K562 (cell line): ENCODE data around the gene HTRA3. TPM values are rescaled to one million over a fixed set of nuclear protein-coding genes. Genes with fewer than 3 reads are reported as not detected.

Source experiments
- ATAC-seq: fragments of 200-7000 bp; cut with Tn5 transposase; 3 replicates; pipeline ENCODE4 v1.9.1; 2020; ENCODE audit warnings: moderate library complexity
- BruUV-seq: library from RNA; stranded (reverse); fragments of 400-500 nt; replicated peaks from 2 replicates; lab custom pipeline; 2021; lab: Mats Ljungman, UMichigan
- CTCF ChIA-PET: fragments of 300-600 bp; formaldehyde crosslinking; extraction: SDS; loops from one replicate; lab custom pipeline; 2021; ENCODE audit warnings: low intra/inter-chr PET ratio; lab: Yijun Ruan, JAX
- POLR2A ChIA-PET: fragments of 300-600, 350-650 bp; sonication (Branson Sonifier 250); formaldehyde crosslinking; extraction: SDS; loops from one replicate; lab custom pipeline; 2021; ENCODE audit warnings: antibody characterized with exemption, inconsistent platforms; lab: Yijun Ruan, JAX
- DNase-seq, 4 experiments: peaks; one replicate each; pipeline versions ENCODE4 v3.0.0 to v3.0.0-alpha.2; 2011 to 2018; ENCODE audit warnings: low spot score in 3 of 4, mixed read lengths in 3 of 4; ENCODE audit errors: extremely low read depth in 1 of 4
- FAIRE-seq: peaks from 2 replicates; lab custom pipeline; 2011; peaks lifted over from hg19 to GRCh38; lab: Jason Lieb, UNC
- H2AFZ ChIP-seq: 2 replicates; pipeline ENCODE4 v1.6.0; 2011; ENCODE audit warnings: low read depth, low read length, control low read depth, inconsistent platforms
- H3K27ac ChIP-seq: fragments of 200-600 bp; 3 replicates; pipeline ENCODE4 v1.8.0; 2011; ENCODE audit warnings: low read depth, mild to moderate bottlenecking, control low read depth, inconsistent platforms, low read length, moderate library complexity, mixed read lengths; ENCODE audit errors: extremely low read depth
- H3K27me3 ChIP-seq, 2 experiments: fragments of 300-600 bp in 1 of 2; 2 replicates in 1 of 2; 3 replicates in 1 of 2; pipeline versions ENCODE4 v1.6.0 to v1.8.0; 2011; ENCODE audit warnings: inconsistent platforms in 2 of 2, low read length in 2 of 2, mild to moderate bottlenecking in 1 of 2, mixed read lengths in 1 of 2, moderate library complexity in 1 of 2; ENCODE audit not compliant: control insufficient read depth in 2 of 2, insufficient read depth in 2 of 2
- H3K36me3 ChIP-seq: fragments of 300-600 bp; 3 replicates; pipeline ENCODE4 v1.8.0; 2011; ENCODE audit warnings: mild to moderate bottlenecking, low read length, inconsistent platforms; ENCODE audit not compliant: control insufficient read depth, insufficient read depth
- H3K4me1 ChIP-seq, 2 experiments: fragments of 200-600 bp in 1 of 2; replicated peaks in 1 of 2; 2 replicates in 1 of 2; 3 replicates in 1 of 2; pipeline versions ENCODE4 v1.5.1 to v1.8.0; 2011; ENCODE audit warnings: inconsistent platforms in 2 of 2, low read length in 2 of 2, mild to moderate bottlenecking in 1 of 2, mixed read lengths in 1 of 2, moderate library complexity in 1 of 2; ENCODE audit not compliant: control insufficient read depth in 2 of 2, insufficient read depth in 2 of 2
- H3K4me2 ChIP-seq: 2 replicates; pipeline ENCODE4 v1.6.1; 2011; ENCODE audit warnings: low read length, control low read depth, inconsistent platforms, mixed read lengths; ENCODE audit not compliant: insufficient read depth
- H3K4me3 ChIP-seq: fragments of 200-600 bp; sonication (generic), shearing (Covaris generic); 2 replicates; pipeline ENCODE4 v1.5.1; 2016; ENCODE audit warnings: control low read depth, inconsistent platforms
- H3K79me2 ChIP-seq: fragments of 200-600 bp; 3 replicates; pipeline ENCODE4 v1.8.0; 2011; ENCODE audit warnings: low read length, inconsistent platforms; ENCODE audit not compliant: control insufficient read depth, insufficient read depth
- H3K9ac ChIP-seq, 2 experiments: 2 replicates each; pipeline versions ENCODE4 v1.6.0 to v1.6.1; 2011; ENCODE audit warnings: low read depth in 2 of 2, low read length in 2 of 2, control low read depth in 1 of 2, inconsistent platforms in 1 of 2, mild to moderate bottlenecking in 1 of 2, mixed read lengths in 1 of 2; ENCODE audit not compliant: insufficient read depth in 1 of 2
- H3K9me1 ChIP-seq: one replicate; pipeline ENCODE4 v1.6.0; 2011; ENCODE audit warnings: inconsistent platforms, mild to moderate bottlenecking, low read length, moderate library complexity; ENCODE audit not compliant: control insufficient read depth, insufficient read depth
- H3K9me3 ChIP-seq: replicated peaks from 2 replicates; pipeline ENCODE4 v1.5.1; 2011; ENCODE audit warnings: low read depth, low read length, inconsistent platforms; ENCODE audit not compliant: control insufficient read depth, insufficient read depth
- H4K20me1 ChIP-seq: replicated peaks from 2 replicates; pipeline ENCODE4 v1.6.1; 2011; ENCODE audit warnings: low read length, inconsistent platforms, mixed read lengths; ENCODE audit not compliant: control insufficient read depth, insufficient read depth
- KAT2B ChIP-seq: IDR thresholded peaks from one replicate; pipeline ENCODE4 v1.6.1; 2012; ENCODE audit warnings: low read depth, mild to moderate bottlenecking, control low read depth, inconsistent platforms, low read length, moderate library complexity
- TFAM ChIP-seq: fragments of 250-450 bp; sonication (Bioruptor Pico); conservative IDR thresholded peaks from 2 replicates; pipeline ENCODE4 v1.5.0; 2021; ENCODE audit warnings: mild to moderate bottlenecking, moderate library complexity
- ZKSCAN3 ChIP-seq: fragments of 250-450 bp; sonication (Bioruptor Pico); IDR thresholded peaks from 2 replicates; pipeline ENCODE4 v1.4.0; 2020
- ZNF274 ChIP-seq: IDR thresholded peaks from 2 replicates; pipeline ENCODE4 v1.6.1; 2011; ENCODE audit warnings: low read depth, mild to moderate bottlenecking, low read length, moderate library complexity, borderline replicate concordance
- WGBS: fragments of 100-300 bp; shearing (Covaris generic); methylation state at CpG from one replicate; pipeline ENCODE4 v1.1.6; 2016; ENCODE audit warnings: low coverage, mixed read lengths; ENCODE audit not compliant: insufficient coverage; ENCODE audit errors: missing lambda C conversion rate; 5-methylcytosine and 5-hydroxymethylcytosine counted together
- in situ Hi-C: fragments of 300-500 bp; cut with MboI; formaldehyde crosslinking; loops from 4 replicates; pipeline ENCODE4 v1.15.0; 2018; ENCODE audit warnings: inconsistent platforms, mixed read lengths
- intact Hi-C: fragments of 100-400 bp; cut with micrococcal nuclease; formaldehyde crosslinking; loops from 2 replicates; pipeline ENCODE4 v1.14.2; 2022
- polyA plus RNA-seq, 8 experiments: library from polyadenylated mRNA; depleted of rRNA in 4 of 8; stranded (reverse) in 5 of 8; unstranded in 3 of 8; fragments of >200 nt; fragmentation: Nextera tagmentation in 2 of 8; fragmentation: Illumina TruSeq in 1 of 8; extraction: Ambion mirVana in 2 of 8; extraction: Trizol in 1 of 8; gene quantifications; 2 replicates each; pipeline versions ENCODE4 v1.2.1 to v1.2.3, GENCODE V29; 2011 to 2014; ENCODE audit warnings: inconsistent platforms in 1 of 8, missing spikeins in 1 of 8
- total RNA-seq, 7 experiments: library from RNA; depleted of rRNA in 6 of 7; stranded (reverse); fragments of >200 nt in 6 of 7; fragmentation: Illumina TruSeq in 2 of 7; extraction: Trizol in 2 of 7; gene quantifications; 2 replicates each; pipeline versions ENCODE4 v1.2.1 to v1.2.3, GENCODE V29; 2011 to 2021; ENCODE audit warnings: low replicate concordance in 1 of 7
- TF ChIP-seq, protein P1 (sequence below): fragments of 200-800 bp; sonication (Bioruptor generic); IDR thresholded peaks from 2 replicates; pipeline ENCODE4 v1.6.1; 2017; ENCODE audit warnings: missing genetic modification characterization, missing compliant biosample characterization

The HTRA3 gene
- total and polyA plus RNA-seq, 9 of the 15 experiments (the other 6 are each of a cell fraction or from before 2014, with no cell fraction given), result 0.04 TPM; not detected in 8

DNA sequence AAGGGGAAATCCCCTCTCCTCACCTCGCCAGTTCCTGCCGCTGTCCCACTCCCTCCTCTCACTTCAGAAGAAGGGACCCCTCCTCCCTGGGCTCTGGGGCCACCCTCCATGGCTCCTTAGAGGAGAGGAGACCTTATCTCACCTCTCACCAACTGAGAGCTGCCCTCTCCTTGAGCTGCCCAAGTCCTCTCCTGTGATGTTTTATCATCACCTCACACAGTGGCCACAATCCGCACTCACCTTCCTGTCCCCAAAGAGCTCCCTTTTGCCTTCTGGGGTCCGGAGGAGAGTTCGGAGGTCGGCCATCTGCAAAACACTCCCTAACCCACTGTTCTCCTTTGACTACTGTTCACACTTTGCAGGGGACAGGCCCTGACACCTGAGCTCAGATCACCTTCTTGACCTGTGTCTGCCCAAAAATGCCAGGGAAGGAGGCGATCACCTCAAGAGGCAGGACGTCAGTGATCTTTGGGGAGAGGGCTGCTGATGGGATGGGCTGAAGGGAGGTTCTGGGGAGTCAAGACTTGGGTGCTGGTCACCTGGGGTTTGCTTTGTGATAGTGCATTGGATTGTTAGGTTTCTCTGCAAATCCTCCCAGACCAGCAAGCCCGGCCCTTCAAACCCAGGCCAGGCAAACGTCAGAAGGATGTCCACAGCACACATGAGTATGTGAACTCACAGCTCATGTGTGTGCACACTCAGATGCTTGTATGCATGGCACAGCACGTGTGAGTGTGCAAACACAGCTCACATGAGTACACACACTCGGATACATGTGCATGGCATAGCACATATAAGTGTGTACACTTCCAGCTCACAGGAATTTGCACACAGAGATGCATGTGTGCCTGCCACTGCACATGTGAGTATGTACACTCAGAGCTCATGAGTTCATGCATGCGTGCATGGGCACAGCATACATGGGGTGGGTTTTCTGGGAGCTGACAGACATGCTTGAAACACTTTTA, 41.8 kb downstream of the HTRA3 start:
- in situ Hi-C loops, result no loop called here
- Histone ChIP-seq H3K36me3 (no peaks in the 10 kb centered on the region), H3K79me2 (no peaks in the 10 kb centered on the region), H3K4me1 (peaks cover 2 to 46% of the 10 kb centered on the region in 2 experiments; a peak in 4 of 5 replicates), H3K4me2 (no peak overlapping the region), H3K27ac (no peak overlapping the region), H3K9ac (no peak overlapping the region), H3K27me3 (peaks cover 2 to 20% of the 10 kb centered on the region in 2 experiments; a peak in 2 of 5 replicates), H2AFZ (no peak overlapping the region), H3K4me3 (no peak overlapping the region), H3K9me3 (no peaks in the 10 kb centered on the region), H4K20me1 (0 out of 2 replicates have a peak, but pooled peaks cover 3% of the 10 kb centered on the region), H3K9me1 (no peaks in the 10 kb centered on the region)
- CTCF ChIA-PET, result no interaction called here
- WGBS, result 7% methylated on average over 13 of the region's 13 CpGs
- no TSS peak for BruUV-seq
- DNase-seq, result no peak
- intact Hi-C loops, result no loop called here
- TF ChIP-seq KAT2B (no peak), ZNF274 (no peak), ZKSCAN3 (CRISPR knock-in tag) (no peak), TFAM (no peak)
- TF ChIP-seq, protein P1, sequence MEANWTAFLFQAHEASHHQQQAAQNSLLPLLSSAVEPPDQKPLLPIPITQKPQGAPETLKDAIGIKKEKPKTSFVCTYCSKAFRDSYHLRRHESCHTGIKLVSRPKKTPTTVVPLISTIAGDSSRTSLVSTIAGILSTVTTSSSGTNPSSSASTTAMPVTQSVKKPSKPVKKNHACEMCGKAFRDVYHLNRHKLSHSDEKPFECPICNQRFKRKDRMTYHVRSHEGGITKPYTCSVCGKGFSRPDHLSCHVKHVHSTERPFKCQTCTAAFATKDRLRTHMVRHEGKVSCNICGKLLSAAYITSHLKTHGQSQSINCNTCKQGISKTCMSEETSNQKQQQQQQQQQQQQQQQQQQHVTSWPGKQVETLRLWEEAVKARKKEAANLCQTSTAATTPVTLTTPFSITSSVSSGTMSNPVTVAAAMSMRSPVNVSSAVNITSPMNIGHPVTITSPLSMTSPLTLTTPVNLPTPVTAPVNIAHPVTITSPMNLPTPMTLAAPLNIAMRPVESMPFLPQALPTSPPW (CRISPR knock-in tag), result no peak
- no peak for ATAC-seq
- FAIRE-seq, result no peak
- POLR2A ChIA-PET, result interaction anchor here (0.9 to 1.7 kb wide), 2 partner anchors 11 to 117 kb away, joined by 3 read pairs; no protein-coding TSS in a partner anchor
